Tibial nerve (tissue), 4 donors: ENCODE measurements around the gene ITGB1. TPM values are rescaled to one million over a fixed set of nuclear protein-coding genes. Genes with fewer than 3 reads are reported as not detected.
"Not testable (repeated sequence)": the region's sequence is repeated elsewhere in the genome, so short reads cannot be mapped to it uniquely, and the experiment has no call there.

ENCODE experiments used
- DNase-seq, 2 donors: peaks; one replicate each; pipeline ENCODE4 v3.0.0-alpha.2; 2019; ENCODE audit warnings: low spot score in 2 of 2
- H3K27ac ChIP-seq, 4 donors: fragments of 200-600 bp; sonication (generic) in 3 of 4; one replicate each; pipeline ENCODE4 v1.5.1; 2017 to 2019; ENCODE audit warnings: mild to moderate bottlenecking in 1 of 4
- H3K27me3 ChIP-seq, 2 donors: fragments of 200-600 bp; sonication (generic) in 1 of 2; one replicate each; pipeline versions ENCODE4 v1.5.1 to v1.6.0; 2017 to 2019
- H3K36me3 ChIP-seq, 3 donors: fragments of 200-600 bp; sonication (generic); one replicate each; pipeline ENCODE4 v1.5.1; 2018 to 2019
- H3K4me1 ChIP-seq, 4 donors: fragments of 200-600 bp; sonication (generic) in 3 of 4; one replicate each; pipeline ENCODE4 v1.5.1; 2017 to 2019
- H3K4me3 ChIP-seq, 4 donors: fragments of 200-600 bp; sonication (generic) in 3 of 4; one replicate each; pipeline ENCODE4 v1.5.1; 2017 to 2019; ENCODE audit warnings: mild to moderate bottlenecking in 1 of 4, moderate library complexity in 1 of 4
- H3K9me3 ChIP-seq, 4 donors: fragments of 200-600 bp; sonication (generic) in 3 of 4; one replicate each; pipeline ENCODE4 v1.5.1; 2017 to 2019
- CTCF ChIP-seq, 5 experiments: fragments of 200-600 bp in 3 of 5; fragments of 450-650 bp in 2 of 5; sonication (generic) in 3 of 5; IDR thresholded peaks; one replicate each; pipeline ENCODE4 v1.5.1; 2016 to 2019; ENCODE audit warnings: antibody characterized with exemption in 5 of 5, mild to moderate bottlenecking in 3 of 5, moderate library complexity in 2 of 5
- EP300 ChIP-seq, 2 donors: sonication (generic); formaldehyde crosslinking; IDR thresholded peaks; one replicate each; pipeline ENCODE4 v1.6.1; 2017; ENCODE audit warnings: antibody characterized with exemption in 2 of 2, mild to moderate bottlenecking in 1 of 2
- POLR2A ChIP-seq, 2 donors: fragments of 450-650 bp; IDR thresholded peaks; one replicate each; pipeline ENCODE4 v1.6.1; 2017; ENCODE audit warnings: antibody characterized with exemption in 2 of 2, mild to moderate bottlenecking in 2 of 2, moderate library complexity in 2 of 2
- WGBS, 2 donors: methylation state at CpG; one replicate each; pipeline ENCODE4 v1.1.5; 2018; 5-methylcytosine and 5-hydroxymethylcytosine counted together
- total RNA-seq, 4 donors: library from RNA; depleted of rRNA; stranded (reverse); fragments of >200 nt; gene quantifications; one replicate each; pipeline ENCODE4 v1.1.0, GENCODE V29; 2016

ITGB1 gene
- total RNA-seq = 100 to 1,000 TPM; 288 to 483 (median 404) TPM

GRCh38 chr10:32958085-32959005 lies at the start of gene ITGB1:
Gene ITGB1, minus strand, starts transcription at chr10:32958230. Its CDS starts 22,672 bp downstream, at chr10:32935558.
- H3K9me3 ChIP-seq = no peaks in the 10 kb centered on the region
- H3K4me1 ChIP-seq = peaks cover 0 to 79% (median 47%) of the 10 kb centered on the region in 4 donors
- WGBS, 2 donors = 1% methylated on average over 29 to 71 of the region's 94 CpGs
- TF ChIP-seq EP300 (IDR thresholded peaks at IDR 0.05) (peak; percentile 94 to 99), CTCF (IDR thresholded peaks at IDR 0.05) (peak in 2 of 5 experiments; percentile 40 to 57), POLR2A (IDR thresholded peaks at IDR 0.05) (peak; percentile 91 to 97)
- H3K27ac ChIP-seq = peak within 1 kb of the TSS; percentile 92 to 99 (median 94)
- H3K36me3 ChIP-seq = no peaks in the 10 kb centered on the region
- peak within 1 kb of the TSS; percentile 77 to 97 (median 80) for H3K4me3 ChIP-seq
- H3K27me3 ChIP-seq = no peaks in the 10 kb centered on the region
- DNase-seq = peak; percentile 88 to 92

DNA sequence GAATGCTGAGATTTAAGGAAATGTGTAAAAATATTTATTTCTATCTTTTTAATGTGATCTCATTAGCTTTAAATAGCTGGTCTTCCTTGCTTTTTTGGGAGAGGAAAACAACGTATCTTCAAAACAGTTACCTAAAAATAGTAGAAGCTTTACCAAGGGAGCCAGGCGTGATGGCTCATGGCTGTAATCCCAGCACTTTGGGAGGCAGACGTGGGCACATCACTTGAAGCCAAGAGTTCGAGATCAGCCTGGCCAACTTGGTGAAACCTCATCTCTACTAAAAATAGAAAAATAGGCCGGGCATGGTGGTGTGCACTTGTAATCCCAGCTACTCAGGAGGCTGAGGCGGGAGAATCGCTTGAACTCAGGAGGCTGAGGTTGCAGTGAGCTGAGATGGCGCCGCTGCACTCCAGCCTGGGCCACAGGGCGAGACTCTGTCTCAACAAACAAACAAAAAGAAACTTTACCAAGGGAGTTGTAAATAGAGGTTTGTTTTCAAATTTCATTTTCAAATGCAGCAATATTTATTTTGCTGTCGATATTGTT lies 48.4 kb upstream of the ITGB1 start:
- H3K4me3 ChIP-seq = no peak overlapping the region
- no peaks in the 10 kb centered on the region for H3K9me3 ChIP-seq
- H3K4me1 ChIP-seq = peaks cover 0 to 20% (median 3%) of the 10 kb centered on the region in 4 donors
- H3K27me3 ChIP-seq = no peaks in the 10 kb centered on the region
- WGBS, 2 donors = 83 to 85% methylated on average over 11 of the region's 11 CpGs
- peak overlapping the region in 3 of 4 donors; percentile 63 to 84 (median 75) for H3K27ac ChIP-seq
- H3K36me3 ChIP-seq = no peaks in the 10 kb centered on the region
- DNase-seq = no peak
- no peak for TF ChIP-seq POLR2A (IDR thresholded peaks at IDR 0.05)
- no peak for TF ChIP-seq EP300 (IDR thresholded peaks at IDR 0.05)
- no peak for TF ChIP-seq CTCF (IDR thresholded peaks at IDR 0.05)

DNA sequence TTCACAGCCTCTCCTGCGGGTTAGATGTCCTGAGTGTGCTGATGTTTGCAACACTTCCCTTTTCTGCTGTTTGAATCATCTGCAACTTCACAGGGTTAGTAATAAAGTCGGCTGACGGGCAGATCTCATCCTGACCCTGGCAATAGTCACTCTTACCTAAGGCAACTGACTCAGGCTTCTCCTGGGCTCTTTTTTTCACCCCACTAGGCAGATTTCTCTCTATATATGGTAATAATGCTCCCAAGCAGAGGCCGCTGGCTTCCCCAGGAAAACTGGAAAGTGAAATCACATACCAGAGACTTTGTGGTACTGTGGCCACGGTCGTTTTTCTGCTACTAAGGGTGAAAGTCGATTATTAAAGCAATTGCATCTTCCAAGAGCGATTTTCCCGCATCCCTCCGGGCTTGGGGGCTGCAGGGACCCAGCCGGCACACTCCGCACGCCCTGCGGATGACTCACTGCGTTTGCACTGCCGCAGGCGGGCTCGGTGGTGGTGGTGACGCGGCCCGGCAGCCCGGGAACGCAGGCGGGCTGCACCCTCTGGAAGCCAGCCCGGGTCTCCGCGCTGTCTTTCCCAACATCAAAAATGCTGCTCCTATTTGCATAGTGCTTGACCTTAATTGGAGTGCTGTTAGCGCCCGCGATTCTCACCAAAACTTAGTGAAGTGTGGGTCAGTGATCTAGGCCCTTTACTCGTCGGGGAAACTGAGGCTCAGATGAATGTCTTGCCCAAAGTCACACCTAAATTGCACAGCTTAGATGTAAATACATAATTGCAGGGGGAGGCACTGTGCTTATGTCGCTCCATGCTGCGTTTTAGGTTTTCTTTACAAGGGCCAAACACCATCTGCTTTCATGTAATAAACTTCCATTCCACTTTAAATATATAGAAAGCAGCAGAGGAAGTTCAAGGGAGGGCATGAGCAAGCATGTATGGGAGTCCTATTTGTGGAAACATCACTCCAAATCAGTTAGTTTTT lies 47.6 kb upstream of the ITGB1 start:
- peaks cover 0 to 20% (median 3%) of the 10 kb centered on the region in 4 donors for H3K4me1 ChIP-seq
- TF ChIP-seq EP300 (IDR thresholded peaks at IDR 0.05) (peak in 1 of 2 donors; percentile 65), POLR2A (IDR thresholded peaks at IDR 0.05) (peak in 1 of 2 donors; percentile 44), CTCF (IDR thresholded peaks at IDR 0.05) (no peak)
- H3K9me3 ChIP-seq = no peaks in the 10 kb centered on the region
- peak overlapping the region in 3 of 4 donors; percentile 63 to 84 (median 75) for H3K27ac ChIP-seq
- WGBS, 2 donors = 9% methylated on average over 17 to 34 of the region's 34 CpGs
- no peaks in the 10 kb centered on the region for H3K27me3 ChIP-seq
- H3K4me3 ChIP-seq = peak overlapping the region; percentile 30 to 58 (median 44)
- DNase-seq = peak; percentile 28 to 33
- H3K36me3 ChIP-seq = no peaks in the 10 kb centered on the region

DNA sequence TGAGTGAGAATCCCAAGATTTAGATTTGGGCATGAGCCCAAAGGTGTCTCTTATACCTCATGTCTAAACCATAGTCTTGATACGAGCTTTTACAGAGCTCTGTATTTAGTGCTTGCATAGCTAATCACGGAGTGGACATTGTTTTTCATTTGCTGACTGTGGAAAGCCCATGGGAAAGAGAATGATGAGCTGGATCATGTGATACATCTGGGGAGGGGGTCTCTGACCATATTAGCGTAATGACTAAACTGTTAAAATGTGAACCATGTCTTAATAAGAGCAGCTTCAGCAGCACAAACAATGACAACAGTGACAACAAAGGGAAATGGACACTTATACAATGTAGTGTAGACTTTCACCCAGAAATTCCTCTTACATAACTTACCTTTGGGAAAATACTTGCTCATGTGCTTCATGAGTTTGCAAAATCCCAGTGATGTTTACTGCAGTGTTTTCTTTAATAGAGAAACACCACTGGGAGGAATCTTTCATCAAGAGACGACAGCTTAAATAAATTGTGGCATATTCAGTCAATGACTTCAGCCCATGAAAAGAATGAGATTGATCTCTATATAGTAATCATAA lies 44.0 kb upstream of the ITGB1 start:
- WGBS, 2 donors = 71 to 73% methylated on average over 4 of the region's 4 CpGs
- no peak for DNase-seq
- H3K27me3 ChIP-seq = no peaks in the 10 kb centered on the region

DNA sequence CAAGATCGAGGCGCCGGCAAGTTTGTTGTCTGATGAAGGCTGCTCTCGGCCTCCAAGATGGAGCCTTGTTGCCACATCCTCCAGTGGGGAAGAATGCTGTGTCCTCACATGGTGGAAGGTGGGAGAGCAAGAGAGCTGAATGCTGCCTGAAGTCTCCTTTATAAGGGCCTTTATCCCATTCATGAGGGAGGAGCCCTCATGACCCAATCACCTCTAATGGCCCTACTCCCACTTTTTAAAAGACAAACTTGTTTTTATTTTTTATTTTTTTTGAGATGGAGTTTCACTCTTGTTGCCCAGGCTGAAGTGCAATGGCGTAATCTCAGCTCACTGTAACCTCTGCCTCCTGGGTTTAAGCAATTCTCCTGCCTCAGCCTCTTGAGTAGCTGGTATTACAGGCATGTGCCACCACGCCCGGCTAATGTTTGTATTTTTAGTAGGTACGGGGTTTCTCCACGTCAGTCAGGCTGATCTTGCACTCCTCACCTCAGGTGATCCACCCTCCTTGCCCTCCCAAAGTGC lies 40.1 kb upstream of the ITGB1 start:
- H3K27ac ChIP-seq, H3K4me3 ChIP-seq, H3K4me1 ChIP-seq, H3K27me3 ChIP-seq, H3K36me3 ChIP-seq, H3K9me3 ChIP-seq, DNase-seq: not testable (repeated sequence)
- WGBS, 2 donors = 95% methylated on average over 9 of the region's 9 CpGs

More for the DNA sequence above, 44.0 kb upstream of the ITGB1 start:
- Histone ChIP-seq H3K4me3 (no peak overlapping the region), H3K27ac (no peak overlapping the region), H3K36me3 (no peaks in the 10 kb centered on the region), H3K9me3 (peaks cover 0 to 7% (median 0%) of the 10 kb centered on the region in 4 donors), H3K4me1 (peaks cover 0 to 15% (median 3%) of the 10 kb centered on the region in 4 donors)
- TF ChIP-seq CTCF (IDR thresholded peaks at IDR 0.05) = no peak
- TF ChIP-seq POLR2A (IDR thresholded peaks at IDR 0.05) = no peak
